Measurements from ENCODE around the gene APOBEC3G.
"Not testable (repeated sequence)": the region's sequence is repeated elsewhere in the genome, so short reads cannot be mapped to it uniquely, and the experiment has no call there.

The APOBEC3G gene

GRCh38 chr22:39066442-39067276 is 10.4 kb upstream of the APOBEC3G start:
- not testable (repeated sequence) for DNase-seq (ENCODE audit: low read depth in 2 of 2)

GRCh38 chr22:39068033-39068785 is 8.9 kb upstream of the APOBEC3G start:
- DNase-seq (ENCODE audit: low read depth in 2 of 2) = no peak

- DNase-seq (ENCODE audit: low read depth in 2 of 2) = no peak
Measured at GRCh38 chr22:39070186-39070585, 6.9 kb upstream of the APOBEC3G start.

- DNase-seq (ENCODE audit: low read depth in 2 of 2) = not testable (repeated sequence)
Measured at GRCh38 chr22:39072581-39072981, 4.5 kb upstream of the APOBEC3G start.

DNA sequence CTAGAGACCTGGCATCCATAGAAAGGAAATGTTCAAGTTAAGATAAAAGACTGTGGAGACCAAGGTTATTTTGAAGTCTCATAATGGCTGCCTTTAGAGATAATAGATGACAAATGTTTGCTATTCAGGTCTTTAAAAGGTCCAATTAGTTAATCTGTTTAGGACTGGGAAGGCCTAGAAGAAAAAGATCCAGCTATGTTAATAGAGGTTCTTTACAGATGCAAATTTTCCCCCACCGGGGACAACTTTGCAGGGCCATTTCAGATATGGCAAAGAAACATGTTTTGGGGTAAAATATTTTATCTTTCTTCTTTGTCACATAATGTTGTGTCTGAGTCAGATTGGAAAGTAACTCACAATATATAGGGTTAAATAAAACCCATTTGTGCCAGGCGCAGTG is 3.1 kb upstream of the APOBEC3G start:
- DNase-seq (ENCODE audit: low read depth in 2 of 2) = no peak

- not testable (repeated sequence) for DNase-seq (ENCODE audit: low read depth in 2 of 2)
Measured at GRCh38 chr22:39076155-39077025, 685 bp upstream of the APOBEC3G start.

- not testable (repeated sequence) for DNase-seq (ENCODE audit: low read depth in 2 of 2)
Measured at GRCh38 chr22:39077912-39078311, 837 bp downstream of the APOBEC3G start.

- DNase-seq (ENCODE audit: low read depth in 2 of 2) = no peak
Measured at GRCh38 chr22:39078329-39078728, 1.3 kb downstream of the APOBEC3G start.

DNA sequence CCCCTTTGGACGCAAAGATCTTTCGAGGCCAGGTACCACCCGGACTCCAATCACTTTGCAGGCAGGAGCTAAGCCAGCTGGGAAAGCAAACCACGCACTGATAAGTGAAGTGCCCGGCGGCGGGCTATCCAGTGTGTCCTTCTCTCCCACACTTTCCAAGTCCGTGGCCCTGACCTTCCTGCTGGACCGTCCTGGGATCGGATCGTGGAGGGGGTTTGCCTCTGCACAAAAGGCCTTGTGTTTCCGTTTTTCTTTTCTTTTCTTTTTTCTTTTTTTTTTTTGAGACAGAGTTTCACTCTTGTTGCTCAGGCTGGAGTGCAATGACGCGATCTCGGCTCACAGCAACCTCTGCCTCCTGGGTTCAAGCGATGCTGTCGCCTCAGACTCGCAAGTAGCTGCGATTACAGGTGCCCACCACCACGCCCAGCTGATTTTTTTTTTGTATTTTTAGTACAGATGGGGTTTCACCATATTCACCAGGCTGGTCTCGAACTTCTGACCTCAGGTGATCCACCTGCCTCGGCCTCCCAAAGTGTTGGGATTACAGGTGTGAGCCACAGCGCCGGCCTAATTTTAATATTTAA is 2.1 kb downstream of the APOBEC3G start:
- DNase-seq (ENCODE audit: low read depth in 2 of 2) = not testable (repeated sequence)

GRCh38 chr22:39080052-39080762 is 3.1 kb downstream of the APOBEC3G start:
- no peak for DNase-seq (ENCODE audit: low read depth in 2 of 2)

DNA sequence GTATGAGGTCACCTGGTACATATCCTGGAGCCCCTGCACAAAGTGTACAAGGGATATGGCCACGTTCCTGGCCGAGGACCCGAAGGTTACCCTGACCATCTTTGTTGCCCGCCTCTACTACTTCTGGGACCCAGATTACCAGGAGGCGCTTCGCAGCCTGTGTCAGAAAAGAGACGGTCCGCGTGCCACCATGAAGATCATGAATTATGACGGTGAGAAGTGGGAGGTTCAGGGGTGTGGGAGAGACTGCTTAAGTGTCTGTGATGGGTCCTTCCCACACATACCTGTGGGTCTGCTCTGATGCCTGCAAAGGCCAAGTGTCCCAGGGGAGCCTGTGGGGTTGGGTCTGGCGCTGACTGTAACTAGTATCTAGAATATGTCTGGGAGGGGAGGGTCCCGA is 3.9 kb downstream of the APOBEC3G start:
- DNase-seq (ENCODE audit: low read depth in 2 of 2) = no peak

- DNase-seq (ENCODE audit: low read depth in 2 of 2) = no peak
Measured at GRCh38 chr22:39081598-39081997, 4.5 kb downstream of the APOBEC3G start.

DNA sequence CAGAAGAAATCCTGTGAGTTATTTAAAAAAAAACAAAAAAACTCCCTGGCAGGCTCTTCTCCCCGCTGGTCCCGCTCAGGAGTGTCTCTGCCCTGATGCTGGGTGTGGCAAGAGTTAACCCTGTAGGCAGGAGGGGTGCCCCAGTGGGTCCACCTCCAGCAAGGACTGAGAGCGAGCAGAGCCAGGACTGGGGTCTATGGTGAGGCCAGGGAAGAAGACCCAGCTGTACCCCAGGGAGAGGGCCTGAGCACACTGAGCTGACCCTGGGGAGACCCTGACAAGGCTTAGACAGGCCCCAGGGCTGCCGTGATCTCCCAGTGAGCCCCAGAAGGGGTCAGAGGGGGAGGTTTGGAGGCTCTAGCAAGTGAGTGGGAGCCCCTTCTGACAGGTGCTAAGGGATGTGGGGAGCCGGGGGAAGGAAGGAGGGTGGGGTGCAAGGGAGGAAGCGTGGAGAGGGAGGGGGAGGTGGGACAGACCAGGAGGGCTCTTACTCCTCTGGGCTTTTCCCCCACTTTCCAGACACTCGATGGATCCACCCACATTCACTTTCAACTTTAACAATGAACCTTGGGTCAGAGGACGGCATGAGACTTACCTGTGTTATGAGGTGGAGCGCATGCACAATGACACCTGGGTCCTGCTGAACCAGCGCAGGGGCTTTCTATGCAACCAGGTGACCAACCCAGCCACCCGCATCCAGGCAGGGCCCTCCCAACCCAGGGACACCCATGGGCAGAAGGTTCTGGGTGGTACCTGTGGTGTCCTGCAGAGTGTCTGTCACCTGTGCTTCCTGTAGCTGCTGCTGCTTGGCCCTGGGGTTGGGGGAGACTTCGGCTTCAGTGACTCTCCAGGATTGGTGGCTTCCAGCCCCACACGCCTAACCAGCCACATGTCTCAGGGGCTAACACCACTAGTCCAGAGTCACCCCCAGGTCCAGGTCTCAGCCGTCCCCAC is 6.4 kb downstream of the APOBEC3G start:
- no peak for DNase-seq (ENCODE audit: low read depth in 2 of 2)

DNA sequence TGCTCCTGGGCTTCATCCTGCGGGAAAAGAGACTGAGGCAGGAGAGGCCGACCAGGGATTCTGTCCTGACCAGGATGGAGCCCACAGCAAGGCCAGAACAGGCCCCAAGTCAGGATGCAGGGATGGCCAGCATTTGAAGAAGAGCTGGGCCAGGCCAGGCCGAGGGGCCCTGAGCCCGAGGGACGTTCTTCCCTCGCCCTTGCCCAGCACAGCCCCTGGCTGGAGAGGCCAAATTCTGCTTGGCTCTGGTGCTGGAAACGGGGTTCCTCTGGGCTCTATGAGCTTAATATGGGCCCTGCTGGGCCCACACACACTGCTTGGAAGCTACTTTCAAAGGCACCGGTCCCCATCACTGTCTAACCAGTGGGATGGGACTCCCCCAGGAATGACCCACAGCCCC is 7.6 kb downstream of the APOBEC3G start:
- DNase-seq (ENCODE audit: low read depth in 2 of 2) = no peak

DNA sequence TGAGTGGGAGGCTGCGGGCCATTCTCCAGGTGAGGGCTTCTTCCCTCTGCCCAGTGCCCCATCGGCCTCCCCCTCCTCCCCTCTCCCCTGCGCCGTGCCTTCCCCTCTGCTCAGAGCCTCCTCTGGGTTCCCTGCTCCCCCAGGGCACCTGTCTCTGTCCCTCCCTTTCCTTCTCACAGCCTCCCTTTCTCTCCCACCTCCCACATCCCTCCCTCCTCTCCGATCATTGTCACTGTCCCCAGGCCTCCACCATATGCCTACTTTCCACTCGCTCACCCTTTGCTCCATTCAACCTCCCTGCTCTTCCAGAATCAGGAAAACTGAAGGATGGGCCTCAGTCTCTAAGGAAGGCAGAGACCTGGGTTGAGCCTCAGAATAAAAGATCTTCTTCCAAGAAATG is 10.0 kb downstream of the APOBEC3G start:
- DNase-seq (ENCODE audit: low read depth in 2 of 2) = no peak

DNA sequence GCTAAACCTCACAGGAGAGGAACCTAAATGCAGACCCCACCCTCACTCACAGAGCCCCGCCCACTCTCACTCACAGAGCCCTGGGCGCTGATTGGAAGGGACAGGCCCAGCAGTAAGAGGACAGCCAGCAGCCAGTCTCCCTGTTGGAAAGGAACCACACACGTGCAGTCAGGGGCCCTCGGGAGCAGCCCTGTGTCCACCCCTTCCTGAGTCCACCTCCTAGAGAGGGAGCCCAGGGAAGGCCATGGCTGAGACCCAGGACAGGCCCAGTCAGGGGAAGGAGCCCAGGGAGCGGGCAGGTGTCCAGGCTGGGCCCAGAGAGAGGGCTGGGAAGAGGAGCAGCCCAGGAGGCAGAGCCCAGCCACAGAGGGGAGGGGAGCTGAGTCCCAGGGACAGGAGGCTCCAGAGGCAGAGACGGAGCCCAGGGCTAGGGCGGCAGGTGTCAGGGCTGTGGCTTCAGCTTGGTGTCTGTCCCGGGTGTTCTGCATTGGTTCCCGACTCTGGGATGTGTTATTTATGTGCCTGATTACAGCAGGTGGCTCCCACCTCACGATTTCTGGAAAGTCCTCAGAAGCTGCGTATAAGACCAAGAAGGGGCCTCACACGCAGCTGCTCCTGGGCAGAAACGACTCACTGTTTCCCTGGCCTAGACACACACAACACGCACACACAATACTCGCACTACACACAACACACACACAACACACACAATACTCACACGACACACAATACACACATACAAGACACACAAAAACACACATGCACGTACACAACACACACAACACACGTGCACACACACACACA is 11.0 kb downstream of the APOBEC3G start:
- DNase-seq (ENCODE audit: low read depth in 2 of 2) = no peak

DNA sequence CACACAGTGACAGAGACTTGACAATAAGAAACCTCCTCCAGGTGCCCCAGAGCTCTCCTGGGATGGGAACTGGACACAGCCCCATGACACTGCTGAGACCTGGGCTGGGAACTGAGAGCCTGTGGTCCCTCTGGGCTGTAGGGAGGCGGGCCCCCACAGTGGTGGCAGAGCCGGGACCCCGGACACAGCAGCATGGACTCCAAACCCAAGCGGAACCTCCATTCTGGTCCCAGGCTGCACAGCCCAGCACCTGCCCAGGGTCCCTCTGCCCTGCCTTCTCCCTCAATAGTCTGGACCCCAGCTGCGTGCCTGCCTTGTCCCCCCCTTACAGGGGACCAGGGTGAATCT is 11.6 kb downstream of the APOBEC3G start:
- DNase-seq (ENCODE audit: low read depth in 2 of 2) = no peak

- DNase-seq (ENCODE audit: low read depth in 2 of 2) = no peak
Measured at GRCh38 chr22:39089928-39090327, 12.9 kb downstream of the APOBEC3G start.

- DNase-seq (ENCODE audit: low read depth in 2 of 2) = peak; percentile 27 to 61
Measured at GRCh38 chr22:39090426-39091064, 13.5 kb downstream of the APOBEC3G start.

Measured in stimulated activated CD4-positive, alpha-beta T cell treated with anti-CD3 and anti-CD28 coated beads, Interleukin-12 subunit alpha, Interleukin-12 subunit beta, amount 100 ng/mL, for 24 hours (primary cell).